Daoy (cell line): ENCODE measurements around the gene NHLH1. TPM values are rescaled to one million over a fixed set of nuclear protein-coding genes. Genes with fewer than 3 reads are reported as not detected.
A peak's percentile ranks its signal among the peaks of the same experiment; 100 is the strongest.
"Not testable (repeated sequence)": the region's sequence is repeated elsewhere in the genome, so short reads cannot be mapped to it uniquely, and the experiment has no call there.

Experiments used
- DNase-seq: peaks from one replicate; pipeline ENCODE4 v3.0.0-alpha.2; 2015; ENCODE audit warnings: low read depth
- total RNA-seq: library from RNA; depleted of rRNA; stranded (reverse); fragments of >200 nt; shearing (Covaris generic); gene quantifications from 2 replicates; pipeline ENCODE4 v1.2.3, GENCODE V29; 2014

The NHLH1 gene
- total RNA-seq, 1 experiment from 2014 or later, result not detected

DNA sequence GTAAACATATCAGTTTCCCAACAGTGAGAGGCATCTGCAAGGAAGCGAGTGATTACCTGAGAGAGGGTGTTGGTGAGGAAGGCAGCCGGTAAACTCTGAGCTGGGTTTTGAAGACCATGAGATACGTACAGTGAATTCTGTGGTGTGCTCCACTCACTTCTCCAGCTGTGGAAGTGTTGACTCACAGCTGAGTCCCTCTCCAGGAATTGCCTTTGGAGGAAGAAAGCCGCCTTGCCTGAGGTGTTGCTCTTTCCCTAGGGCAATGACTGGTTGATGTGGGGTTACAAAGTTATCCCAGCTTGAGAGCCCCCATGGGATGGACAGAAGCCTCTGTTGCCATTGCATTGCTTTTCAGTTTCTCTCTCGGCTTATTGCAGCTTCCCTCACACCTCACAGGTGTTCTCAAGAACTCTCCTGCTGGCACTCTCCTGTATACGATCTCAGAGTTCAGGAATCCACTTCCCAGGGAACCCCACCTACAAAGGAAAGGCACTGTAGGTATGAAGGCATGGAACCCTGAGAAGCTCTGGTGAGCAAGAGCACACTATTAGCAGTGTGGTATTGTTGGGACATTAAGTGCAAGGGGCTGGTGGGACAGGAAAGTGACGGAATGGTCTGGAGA lies 10.8 kb downstream of the NHLH1 start:
- DNase-seq, result peak; percentile 53

GRCh38 chr1:160384812-160385211 lies 17.9 kb downstream of the NHLH1 start:
- not testable (repeated sequence) for DNase-seq

- not testable (repeated sequence) for DNase-seq
Observed at GRCh38 chr1:160388406-160388805, 21.5 kb downstream of the NHLH1 start.

GRCh38 chr1:160394673-160395072 lies 27.8 kb downstream of the NHLH1 start:
- no peak for DNase-seq

GRCh38 chr1:160397651-160398050 lies 30.8 kb downstream of the NHLH1 start:
- DNase-seq, result no peak

DNA sequence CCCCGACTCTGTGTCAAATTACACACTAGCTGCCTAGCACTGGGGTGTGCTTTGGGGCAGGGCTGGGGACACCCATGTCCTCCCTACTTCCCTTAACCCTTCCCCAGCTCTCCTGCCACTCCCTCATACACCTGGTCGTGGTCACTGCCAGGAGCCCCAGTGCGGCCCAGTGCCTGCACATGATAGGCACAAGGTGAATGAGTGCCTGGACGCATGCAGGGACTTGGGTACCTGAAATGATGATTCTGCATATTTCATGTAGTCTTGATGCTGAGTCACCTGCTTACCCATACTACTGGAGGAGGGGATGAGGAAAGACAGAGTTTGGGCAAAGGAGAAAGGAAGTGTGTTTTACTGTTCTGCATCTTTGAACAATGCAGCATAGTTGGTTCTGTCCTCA lies 32.0 kb downstream of the NHLH1 start:
- no peak for DNase-seq

DNA sequence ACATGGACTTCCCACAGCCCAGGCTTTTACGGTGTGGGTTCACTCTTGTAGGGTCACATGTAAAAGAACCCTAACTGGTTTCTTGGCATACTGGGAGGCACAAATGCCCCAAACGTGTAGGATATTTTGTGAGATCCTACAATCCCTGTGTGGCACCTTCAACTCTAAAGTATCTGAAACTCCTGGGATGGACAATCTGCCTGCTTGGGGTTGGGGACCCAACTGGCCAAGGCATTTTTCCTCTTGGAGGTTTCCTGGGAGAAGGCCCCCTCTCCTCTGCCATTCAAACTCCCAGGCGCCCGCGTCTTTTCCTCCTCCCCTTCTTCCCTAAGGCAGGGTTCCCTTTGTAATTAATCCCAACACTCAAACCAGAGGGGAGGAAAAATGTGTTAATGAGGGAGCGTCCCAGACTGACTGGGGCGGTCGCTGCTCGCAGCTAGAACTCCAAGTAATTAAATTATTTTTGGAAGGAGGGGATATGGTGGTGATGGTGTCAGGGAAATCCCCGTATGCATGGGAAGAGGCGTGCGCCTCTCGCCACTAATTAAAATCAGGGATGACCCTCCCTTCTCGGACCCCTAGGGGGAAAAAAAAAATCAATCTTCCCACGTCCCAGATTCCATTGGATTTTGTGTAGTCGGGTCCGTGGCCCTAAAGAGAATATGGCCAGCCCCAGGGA lies 32.8 kb downstream of the NHLH1 start:
- no peak for DNase-seq

DNA sequence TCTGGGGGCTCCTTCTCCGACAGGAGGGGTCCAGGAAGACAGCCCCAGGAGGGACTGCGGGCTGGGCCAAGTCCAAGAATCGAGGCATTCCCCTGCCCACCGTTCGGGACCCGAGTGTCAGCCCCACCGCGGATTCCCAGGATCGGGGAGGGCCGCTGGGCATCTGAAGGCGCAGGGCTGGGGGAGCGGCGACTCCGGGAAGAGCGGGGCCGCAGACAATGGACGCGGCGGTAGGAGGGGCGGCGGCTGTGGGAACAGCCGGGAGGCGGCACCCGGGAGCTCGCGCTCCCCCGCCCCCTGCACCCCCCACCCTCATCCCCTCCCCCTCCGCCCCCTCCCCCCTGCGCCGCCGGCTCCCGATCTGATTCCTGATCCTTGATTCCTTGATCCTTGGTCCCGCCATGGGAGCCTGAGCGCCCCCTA lies 33.4 kb downstream of the NHLH1 start, which contains the start of gene VANGL2:
TSS of gene VANGL2 (plus strand) at position 342 of the 423 bp plus-strand sequence. CDS start 15,274 bp downstream, outside the sequence.
- peak; percentile 86 for DNase-seq

- no peak for DNase-seq
Observed at GRCh38 chr1:160400646-160401486, 34.0 kb downstream of the NHLH1 start.

DNA sequence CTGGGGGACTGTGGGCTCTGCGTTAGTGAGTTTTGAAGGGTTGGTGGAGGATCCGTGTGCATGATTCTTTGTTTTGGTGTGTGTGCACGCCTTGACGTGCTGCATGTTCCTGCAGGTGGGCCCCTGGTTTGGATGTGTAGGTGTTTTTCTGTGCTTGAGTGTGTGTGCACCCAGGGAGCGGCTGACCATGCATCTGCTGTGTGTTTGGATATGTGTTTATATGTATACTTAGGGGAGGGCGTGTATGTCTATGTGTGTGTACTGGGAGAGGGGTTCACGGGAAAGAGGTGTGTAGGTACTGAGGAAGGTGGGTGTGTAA lies 34.6 kb downstream of the NHLH1 start:
- DNase-seq, result no peak

DNA sequence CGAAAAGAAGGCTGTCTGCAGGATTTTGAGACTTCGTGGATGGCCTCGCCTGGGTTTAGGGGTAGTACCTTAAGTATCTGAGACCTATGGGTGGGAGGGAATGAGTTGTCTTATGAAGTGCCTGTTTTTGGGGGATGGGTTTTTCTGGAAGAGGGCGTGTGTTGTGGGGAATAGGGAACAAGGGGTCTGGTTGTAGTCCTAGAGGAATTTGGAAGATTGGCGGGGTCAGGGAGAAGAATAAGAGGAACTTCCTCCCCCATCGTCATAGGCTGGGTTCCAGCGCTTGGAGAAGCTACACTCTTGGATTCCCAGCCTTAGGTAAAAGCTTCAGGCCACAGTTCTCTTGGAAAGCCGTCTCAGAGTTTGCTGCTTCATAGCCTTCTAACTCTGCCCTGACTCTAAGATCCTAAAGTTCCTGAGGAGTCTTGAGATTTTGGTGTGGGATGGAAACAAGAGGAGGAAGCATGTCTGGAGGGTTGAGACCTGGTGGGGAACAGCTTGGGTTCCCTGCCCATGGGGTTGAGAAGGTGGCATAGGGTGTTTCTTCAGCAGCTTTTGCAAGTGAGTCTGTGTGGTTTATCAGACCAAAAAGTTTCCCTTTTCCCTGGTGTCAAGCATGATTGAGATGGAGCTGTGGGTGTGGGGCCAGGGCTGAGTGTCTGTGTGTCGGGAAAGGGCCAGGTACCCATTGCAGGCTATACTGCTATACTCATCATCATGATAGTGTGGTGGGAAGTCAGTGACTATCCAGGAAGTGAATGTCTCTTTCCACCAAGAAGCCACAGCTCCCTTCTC lies 35.3 kb downstream of the NHLH1 start:
- no peak for DNase-seq

DNA sequence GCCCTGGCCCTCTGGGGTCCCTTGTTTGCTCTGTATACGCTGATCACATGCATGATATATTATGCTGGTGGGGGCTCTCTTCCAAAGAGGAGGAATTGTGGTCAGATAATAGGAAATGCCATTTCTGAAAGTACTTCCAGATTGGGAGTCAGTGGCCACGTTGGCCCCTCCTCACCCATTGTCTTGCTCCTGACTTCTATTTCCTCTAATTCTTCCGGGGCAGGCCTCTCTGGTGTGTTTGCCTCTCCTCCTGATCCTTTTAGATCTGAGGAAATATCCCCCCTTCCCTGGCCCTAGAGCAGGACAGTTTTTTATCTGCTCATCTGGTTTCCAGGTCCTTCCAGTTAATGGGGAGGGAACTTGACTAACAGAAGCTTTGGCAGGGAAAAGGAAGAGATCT lies 36.4 kb downstream of the NHLH1 start:
- DNase-seq, result no peak

DNA sequence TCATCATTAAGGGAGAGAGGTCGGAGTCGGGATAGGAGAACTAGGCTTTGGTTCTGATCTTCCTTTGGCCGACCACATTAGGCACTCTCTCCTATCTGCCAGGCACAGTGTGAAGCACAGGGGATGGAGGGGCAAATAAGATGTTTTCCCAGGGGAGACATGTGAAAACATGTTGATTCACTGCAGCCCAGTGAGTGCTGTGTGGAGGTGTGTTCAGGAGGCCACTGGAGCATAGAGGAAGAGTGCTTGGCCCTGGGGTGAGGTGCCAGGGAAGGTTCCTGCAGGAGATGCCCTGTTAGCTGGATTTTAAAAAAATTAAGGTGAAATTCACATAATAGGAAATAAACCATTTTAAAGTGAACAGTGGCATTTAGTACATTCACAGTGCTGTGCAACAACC lies 37.2 kb downstream of the NHLH1 start:
- DNase-seq, result no peak

GRCh38 chr1:160405331-160405877 lies 38.5 kb downstream of the NHLH1 start:
- DNase-seq, result no peak

GRCh38 chr1:160406131-160406968 lies 39.5 kb downstream of the NHLH1 start:
- no peak for DNase-seq

GRCh38 chr1:160407839-160408801 lies 41.2 kb downstream of the NHLH1 start:
- DNase-seq, result peak; percentile 81

DNA sequence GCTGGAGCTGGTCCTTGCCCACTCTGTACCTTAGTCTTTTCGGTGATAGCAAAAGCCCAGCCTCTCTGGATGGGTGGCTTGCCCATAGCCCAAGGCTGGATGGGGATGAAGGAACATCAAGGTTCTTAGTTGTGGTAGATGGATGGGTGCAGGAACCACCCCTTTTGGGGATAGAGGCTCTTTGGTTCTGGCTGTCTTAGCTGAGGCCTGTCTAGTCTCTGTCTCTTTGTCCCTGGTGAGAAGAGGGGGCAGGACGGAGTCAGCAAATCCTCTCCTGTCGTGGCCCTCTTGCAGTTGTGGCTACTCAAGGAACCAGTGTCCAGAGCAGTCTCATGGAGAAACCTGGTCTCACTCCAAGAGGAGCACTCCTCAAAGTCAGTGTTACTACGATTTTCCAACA lies 42.0 kb downstream of the NHLH1 start:
- DNase-seq, result no peak

- no peak for DNase-seq
Observed at GRCh38 chr1:160409486-160409885, 42.6 kb downstream of the NHLH1 start.

DNA sequence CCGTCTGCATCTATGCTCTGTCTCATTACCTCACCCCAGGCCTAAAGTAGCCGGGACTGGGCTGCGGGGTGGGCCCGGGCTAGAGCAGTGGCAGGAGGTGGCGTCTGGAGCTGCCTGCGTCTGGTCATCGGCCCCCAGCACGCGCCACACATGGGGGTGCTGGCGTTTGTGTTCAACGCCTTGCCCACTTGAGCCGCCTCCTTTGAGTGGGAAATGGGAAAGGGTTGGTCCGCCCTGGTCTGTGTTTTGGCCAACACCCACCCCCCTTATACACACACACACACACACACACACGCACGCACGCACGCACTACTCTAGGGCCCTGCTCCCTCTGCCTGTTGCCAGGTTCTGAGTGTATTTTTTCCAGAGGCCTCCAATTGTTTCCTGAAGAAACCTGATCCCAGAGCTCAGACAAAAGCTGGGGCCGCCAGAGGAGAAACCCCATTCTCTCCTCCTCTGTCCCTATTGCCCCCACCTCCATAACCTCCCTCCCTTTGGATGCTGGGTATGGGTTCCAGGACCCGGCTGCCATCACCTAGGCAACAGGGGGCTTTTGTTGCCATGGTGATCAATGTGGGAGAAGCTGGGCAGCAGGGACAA lies 43.6 kb downstream of the NHLH1 start:
- no peak for DNase-seq
